Suprapubic skin (tissue), 4 donors: Measurements from ENCODE around the gene KCND3. TPM values are rescaled to one million over a fixed set of nuclear protein-coding genes. Genes with fewer than 3 reads are reported as not detected.

Experiments
- DNase-seq, 2 donors: peaks; one replicate each; pipeline ENCODE4 v3.0.0-alpha.2; 2019; ENCODE audit warnings: low spot score in 2 of 2
- H3K27ac ChIP-seq: fragments of 200-600 bp; sonication (generic); one replicate; pipeline ENCODE4 v1.5.1; 2019
- H3K27me3 ChIP-seq: fragments of 200-600 bp; sonication (generic); one replicate; pipeline ENCODE4 v1.5.1; 2019
- H3K36me3 ChIP-seq: fragments of 200-600 bp; sonication (generic); one replicate; pipeline ENCODE4 v1.5.1; 2019
- H3K4me1 ChIP-seq: fragments of 200-600 bp; sonication (generic); one replicate; pipeline ENCODE4 v1.5.1; 2019
- H3K4me3 ChIP-seq: fragments of 200-600 bp; sonication (generic); one replicate; pipeline ENCODE4 v1.5.1; 2019; ENCODE audit warnings: mild to moderate bottlenecking
- H3K9me3 ChIP-seq: fragments of 200-600 bp; sonication (generic); one replicate; pipeline ENCODE4 v1.5.1; 2019
- EP300 ChIP-seq: sonication (generic); formaldehyde crosslinking; IDR thresholded peaks from one replicate; pipeline ENCODE4 v1.6.1; 2017; ENCODE audit warnings: antibody characterized with exemption
- POLR2A ChIP-seq, 2 donors: fragments of 450-650 bp; IDR thresholded peaks; one replicate each; pipeline ENCODE4 v1.6.1; 2017; ENCODE audit warnings: antibody characterized with exemption in 2 of 2, mild to moderate bottlenecking in 2 of 2, moderate library complexity in 2 of 2
- POLR2AphosphoS5 ChIP-seq, 3 donors: sonication (generic); formaldehyde crosslinking; IDR thresholded peaks; one replicate each; pipeline ENCODE4 v1.6.1; 2017; ENCODE audit warnings: antibody characterized with exemption in 3 of 3
- WGBS: methylation state at CpG from one replicate; pipeline ENCODE4 v1.1.5; 2018; 5-methylcytosine and 5-hydroxymethylcytosine counted together
- total RNA-seq, 4 donors: library from RNA; depleted of rRNA; stranded (reverse); fragments of >200 nt; gene quantifications; one replicate each; pipeline ENCODE4 v1.1.0, GENCODE V29; 2016
- TF ChIP-seq, protein P1 (sequence below), 2 donors: fragments of 200-600 bp in 1 of 2; fragments of 450-650 bp in 1 of 2; sonication (generic) in 1 of 2; IDR thresholded peaks; one replicate each; pipeline ENCODE4 v1.5.1; 2016 to 2019; ENCODE audit warnings: antibody characterized with exemption in 2 of 2, mild to moderate bottlenecking in 1 of 2, moderate library complexity in 1 of 2

The KCND3 gene
- total RNA-seq, 4 donors from 2014 or later, result 6.8 to 11.4 (median 10.2) TPM

DNA sequence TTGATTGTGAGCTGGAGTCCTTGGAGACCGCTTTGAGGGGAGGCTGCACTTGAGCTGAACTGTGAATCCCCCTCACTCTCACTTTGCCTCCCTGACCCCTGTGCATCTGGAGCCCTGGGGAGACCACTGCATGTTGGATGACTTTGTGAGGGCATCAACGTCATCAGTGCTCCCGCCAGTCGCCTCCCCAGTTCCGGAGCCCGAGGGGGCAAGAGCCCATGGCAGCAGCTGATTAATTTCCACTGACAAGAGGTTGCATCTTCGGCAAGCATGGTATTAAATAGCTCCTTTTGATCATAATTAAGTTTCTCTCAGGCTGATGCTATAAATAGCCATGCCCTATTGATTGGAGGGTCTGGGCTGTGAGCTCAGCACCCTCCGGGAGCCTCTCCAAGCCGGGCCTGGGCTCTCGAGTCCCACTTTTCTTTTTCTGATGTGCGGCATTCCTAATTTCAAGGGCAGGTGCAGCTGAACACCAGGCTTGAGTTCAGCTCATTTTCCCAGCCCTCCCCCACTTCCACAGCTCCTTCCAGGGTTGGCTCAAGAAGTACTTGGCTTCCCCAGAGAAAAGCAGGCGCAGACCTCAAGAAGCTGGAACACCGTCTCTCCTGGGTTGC, 33.2 kb downstream of the KCND3 start:
- Histone ChIP-seq H3K9me3 (no peaks in the 10 kb centered on the region), H3K27ac (no peak overlapping the region), H3K4me1 (peaks cover 14% of the 10 kb centered on the region), H3K36me3 (no peaks in the 10 kb centered on the region), H3K27me3 (no peaks in the 10 kb centered on the region), H3K4me3 (no peak overlapping the region)
- TF ChIP-seq EP300 (no peak), POLR2AphosphoS5 (IDR thresholded peaks at IDR 0.05) (no peak), POLR2A (IDR thresholded peaks at IDR 0.05) (no peak)
- TF ChIP-seq, protein P1, sequence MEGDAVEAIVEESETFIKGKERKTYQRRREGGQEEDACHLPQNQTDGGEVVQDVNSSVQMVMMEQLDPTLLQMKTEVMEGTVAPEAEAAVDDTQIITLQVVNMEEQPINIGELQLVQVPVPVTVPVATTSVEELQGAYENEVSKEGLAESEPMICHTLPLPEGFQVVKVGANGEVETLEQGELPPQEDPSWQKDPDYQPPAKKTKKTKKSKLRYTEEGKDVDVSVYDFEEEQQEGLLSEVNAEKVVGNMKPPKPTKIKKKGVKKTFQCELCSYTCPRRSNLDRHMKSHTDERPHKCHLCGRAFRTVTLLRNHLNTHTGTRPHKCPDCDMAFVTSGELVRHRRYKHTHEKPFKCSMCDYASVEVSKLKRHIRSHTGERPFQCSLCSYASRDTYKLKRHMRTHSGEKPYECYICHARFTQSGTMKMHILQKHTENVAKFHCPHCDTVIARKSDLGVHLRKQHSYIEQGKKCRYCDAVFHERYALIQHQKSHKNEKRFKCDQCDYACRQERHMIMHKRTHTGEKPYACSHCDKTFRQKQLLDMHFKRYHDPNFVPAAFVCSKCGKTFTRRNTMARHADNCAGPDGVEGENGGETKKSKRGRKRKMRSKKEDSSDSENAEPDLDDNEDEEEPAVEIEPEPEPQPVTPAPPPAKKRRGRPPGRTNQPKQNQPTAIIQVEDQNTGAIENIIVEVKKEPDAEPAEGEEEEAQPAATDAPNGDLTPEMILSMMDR (IDR thresholded peaks at IDR 0.05), result no peak
- 76% methylated on average over 13 of the region's 13 CpGs for WGBS
- DNase-seq, result no peak

- H3K27me3 ChIP-seq, result no peaks in the 10 kb centered on the region
- DNase-seq, result no peak
- no peaks in the 10 kb centered on the region for H3K9me3 ChIP-seq
- H3K27ac ChIP-seq, result no peak overlapping the region
- 68% methylated on average over 6 of the region's 6 CpGs for WGBS
- H3K4me3 ChIP-seq, result no peak overlapping the region
- no peaks in the 10 kb centered on the region for H3K36me3 ChIP-seq
- TF ChIP-seq POLR2AphosphoS5 (IDR thresholded peaks at IDR 0.05), result no peak
- TF ChIP-seq, protein P1 (IDR thresholded peaks at IDR 0.05), result no peak
- TF ChIP-seq EP300, result no peak
- TF ChIP-seq POLR2A (IDR thresholded peaks at IDR 0.05), result no peak
- H3K4me1 ChIP-seq, result peaks cover 14% of the 10 kb centered on the region
Observed at GRCh38 chr1:111955755-111956154, 33.7 kb downstream of the KCND3 start.

DNA sequence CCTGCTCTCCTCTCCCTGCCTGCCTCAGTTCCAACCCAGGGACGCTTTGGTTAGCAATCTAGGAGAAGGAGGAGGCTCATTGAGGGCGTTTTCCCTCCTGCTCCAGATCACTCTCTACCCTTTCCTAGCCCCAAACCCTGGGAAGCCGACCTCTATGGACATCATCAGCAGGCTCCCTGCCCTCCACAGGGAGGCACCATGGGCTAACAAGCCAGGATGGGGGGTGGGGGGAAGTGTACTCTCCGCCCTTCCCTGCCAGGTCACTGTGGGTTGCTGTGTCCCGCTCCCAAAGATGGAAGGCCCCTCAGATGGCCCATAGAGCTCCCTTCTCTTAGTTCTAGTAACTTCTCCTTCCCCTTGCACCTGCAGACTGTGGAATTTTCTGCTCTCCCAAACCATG, 35.7 kb downstream of the KCND3 start:
- Histone ChIP-seq H3K27ac (no peak overlapping the region), H3K4me1 (peaks cover 25% of the 10 kb centered on the region), H3K4me3 (no peak overlapping the region), H3K36me3 (no peaks in the 10 kb centered on the region), H3K9me3 (no peaks in the 10 kb centered on the region), H3K27me3 (no peaks in the 10 kb centered on the region)
- no peak for TF ChIP-seq POLR2AphosphoS5 (IDR thresholded peaks at IDR 0.05)
- TF ChIP-seq POLR2A (IDR thresholded peaks at IDR 0.05), result no peak
- no peak for TF ChIP-seq EP300
- TF ChIP-seq, protein P1 (IDR thresholded peaks at IDR 0.05), result no peak
- WGBS, result 82% methylated on average over 4 of the region's 5 CpGs
- no peak for DNase-seq

DNA sequence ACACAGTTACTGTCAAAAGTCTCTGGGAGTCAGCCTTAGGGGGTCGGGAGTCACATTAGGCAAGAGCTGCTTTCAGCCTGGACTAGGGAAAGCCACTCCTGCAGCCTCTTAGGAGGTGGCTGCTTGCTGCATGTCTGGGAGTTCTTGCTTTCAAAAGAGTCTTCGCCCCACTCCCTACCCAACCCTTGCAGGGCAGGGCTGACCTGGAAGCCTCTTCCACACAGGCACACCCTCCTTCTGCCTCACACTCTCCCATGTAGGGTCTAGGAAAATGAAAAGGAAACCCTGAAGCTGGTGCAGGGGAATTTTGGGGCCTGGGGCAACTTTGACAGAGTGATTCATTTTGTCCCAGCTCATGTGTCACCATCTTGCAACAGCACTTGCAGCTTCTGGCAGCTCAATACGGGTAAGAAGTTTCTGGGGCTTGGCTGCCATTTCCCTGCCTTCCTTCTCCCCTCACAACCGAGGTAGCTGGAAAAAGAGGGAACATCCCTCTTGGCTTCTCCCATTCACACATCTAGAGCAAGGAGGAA, 37.3 kb downstream of the KCND3 start:
- no peak for TF ChIP-seq EP300
- TF ChIP-seq POLR2A (IDR thresholded peaks at IDR 0.05), result no peak
- TF ChIP-seq POLR2AphosphoS5 (IDR thresholded peaks at IDR 0.05), result no peak
- TF ChIP-seq, protein P1 (IDR thresholded peaks at IDR 0.05), result no peak
- H3K27ac ChIP-seq, result no peak overlapping the region
- no peak for DNase-seq
- peaks cover 37% of the 10 kb centered on the region for H3K4me1 ChIP-seq
- no peaks in the 10 kb centered on the region for H3K9me3 ChIP-seq
- no peak overlapping the region for H3K4me3 ChIP-seq
- 26% methylated on average over 4 of the region's 4 CpGs for WGBS
- no peaks in the 10 kb centered on the region for H3K27me3 ChIP-seq
- no peaks in the 10 kb centered on the region for H3K36me3 ChIP-seq

DNA sequence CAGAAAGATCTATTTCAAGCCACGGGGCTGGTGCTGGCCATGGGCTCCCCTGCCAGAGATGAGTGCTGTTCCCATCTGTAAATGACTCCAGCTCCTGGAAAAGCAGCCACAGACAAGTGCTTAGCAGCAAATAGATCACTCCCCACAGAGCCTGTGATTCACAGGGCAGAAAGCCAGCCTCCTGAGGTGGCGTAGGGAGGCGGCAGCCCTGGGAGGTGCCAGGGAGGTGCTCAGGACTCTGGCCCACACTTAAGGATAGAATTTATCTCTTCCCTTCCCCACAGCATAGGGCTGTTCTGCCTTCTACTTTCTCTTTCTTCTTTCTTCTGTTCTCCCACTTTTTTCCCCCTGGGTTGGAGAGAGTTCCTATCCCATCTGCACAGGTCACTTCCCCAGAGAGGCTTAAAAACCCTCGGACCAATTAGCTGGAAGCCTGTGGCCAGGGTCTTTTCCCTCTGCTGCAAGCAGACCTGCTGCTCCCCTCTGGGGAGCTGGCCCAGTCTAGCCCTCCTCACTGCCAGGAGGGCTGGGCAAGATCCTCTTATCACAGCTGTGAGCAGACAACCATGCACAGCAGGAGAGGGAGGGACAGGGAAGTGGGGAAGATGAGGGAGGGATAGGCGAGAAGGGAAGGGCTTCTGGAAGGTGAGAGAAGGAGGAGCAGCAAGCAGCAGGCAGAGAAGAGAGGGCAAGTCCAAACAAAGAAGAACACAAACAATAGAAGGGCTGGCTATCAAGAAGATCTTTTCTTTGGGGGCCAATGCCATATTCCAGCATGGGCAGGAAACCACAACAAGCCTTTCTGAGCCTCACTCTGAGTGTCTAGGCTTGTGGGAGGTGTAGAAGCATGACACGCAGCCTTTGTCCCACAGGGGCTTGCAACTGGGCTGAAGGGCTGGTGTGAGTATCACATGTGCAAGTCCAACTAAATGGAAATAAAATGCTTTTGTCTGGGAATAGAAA, 41.0 kb downstream of the KCND3 start:
- Histone ChIP-seq H3K27me3 (no peaks in the 10 kb centered on the region), H3K36me3 (no peaks in the 10 kb centered on the region), H3K9me3 (no peaks in the 10 kb centered on the region), H3K27ac (peak overlapping the region; percentile 30), H3K4me1 (peaks cover 37% of the 10 kb centered on the region), H3K4me3 (peak overlapping the region; percentile 5)
- WGBS, result 19% methylated on average over 5 of the region's 6 CpGs
- no peak for DNase-seq
- TF ChIP-seq EP300, result no peak
- TF ChIP-seq, protein P1 (IDR thresholded peaks at IDR 0.05), result no peak
- TF ChIP-seq POLR2AphosphoS5 (IDR thresholded peaks at IDR 0.05), result no peak
- TF ChIP-seq POLR2A (IDR thresholded peaks at IDR 0.05), result no peak
